C4-2B (cell line): ENCODE results near the gene ISG20.

Experiments
- CTCF ChIP-seq: fragments of 450-650 bp; conservative IDR thresholded peaks from 2 replicates; pipeline ENCODE4 v1.5.1; 2017; ENCODE audit warnings: mild to moderate bottlenecking
- ZFX ChIP-seq: fragments of 450-650 bp; IDR thresholded peaks from 2 replicates; pipeline ENCODE4 v1.6.1; 2017

- TF ChIP-seq CTCF (no peak), ZFX (no peak)
These were observed 7.3 kb upstream of the ISG20 start for GRCh38 chr15:88631464-88632028.
